ENCODE measurements around the gene THSD4.

THSD4 gene

DNA sequence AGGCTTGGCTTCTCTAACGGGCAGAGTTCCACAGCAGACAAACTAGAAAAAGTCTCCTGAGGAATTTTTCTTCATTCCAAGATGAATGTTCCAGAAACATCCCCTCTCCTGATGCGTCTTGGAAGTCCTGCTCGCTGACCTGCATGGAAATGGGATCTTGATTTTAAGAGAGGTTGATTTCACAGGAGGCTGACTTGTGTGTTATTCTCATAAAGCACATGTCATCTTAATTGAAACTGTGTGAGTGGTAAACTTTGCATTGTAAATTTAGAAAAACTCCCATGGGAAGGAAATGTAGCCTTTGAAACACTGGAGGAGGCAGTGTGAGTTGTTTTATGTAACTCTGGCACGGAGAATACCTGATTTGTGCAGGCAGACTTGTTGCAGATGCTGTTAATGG lies 357.3 kb downstream of the THSD4 start:
- DNase-seq: no peak

DNA sequence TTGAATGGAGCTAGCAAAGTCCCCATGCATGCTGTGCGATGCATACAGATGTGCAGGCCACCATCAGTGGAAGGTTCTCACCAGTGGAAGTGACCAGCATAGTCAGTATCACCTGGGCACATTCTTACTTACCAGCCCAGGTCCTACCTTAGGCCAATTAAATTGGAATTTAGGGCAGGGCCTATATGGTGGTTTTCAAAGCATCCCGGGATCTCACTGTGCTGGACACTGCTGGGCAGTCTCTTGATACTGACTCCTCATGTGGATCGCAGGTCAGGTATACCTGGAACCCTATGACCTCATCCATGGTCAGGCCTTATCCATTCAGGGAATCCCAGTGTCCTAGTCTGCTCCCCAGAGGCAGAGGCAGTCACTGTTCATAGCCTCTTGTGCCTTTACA lies 358.5 kb downstream of the THSD4 start:
- no peak for DNase-seq

DNA sequence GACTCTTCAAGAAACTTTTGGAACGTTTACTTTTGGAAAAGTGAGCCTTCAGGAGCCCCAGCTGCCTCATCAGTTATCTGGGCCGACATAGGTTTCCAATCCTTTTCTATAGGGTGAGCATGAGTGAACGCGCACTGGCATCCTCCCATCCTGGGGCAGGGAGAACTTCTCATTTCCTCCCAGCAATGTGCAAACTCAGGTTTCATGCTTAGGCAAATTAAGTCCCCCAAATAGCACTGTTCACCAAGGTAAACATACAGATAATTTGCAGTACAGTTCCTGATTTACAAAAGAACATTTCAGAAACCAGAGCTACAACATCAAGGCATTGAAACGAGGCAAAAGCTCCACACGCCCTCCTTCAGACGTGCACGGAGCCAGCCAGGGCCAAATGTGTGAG lies 361.6 kb downstream of the THSD4 start:
- no peak for DNase-seq

- no peak for DNase-seq
Observed at GRCh38 chr15:71480556-71480955, 365.3 kb downstream of the THSD4 start.

DNA sequence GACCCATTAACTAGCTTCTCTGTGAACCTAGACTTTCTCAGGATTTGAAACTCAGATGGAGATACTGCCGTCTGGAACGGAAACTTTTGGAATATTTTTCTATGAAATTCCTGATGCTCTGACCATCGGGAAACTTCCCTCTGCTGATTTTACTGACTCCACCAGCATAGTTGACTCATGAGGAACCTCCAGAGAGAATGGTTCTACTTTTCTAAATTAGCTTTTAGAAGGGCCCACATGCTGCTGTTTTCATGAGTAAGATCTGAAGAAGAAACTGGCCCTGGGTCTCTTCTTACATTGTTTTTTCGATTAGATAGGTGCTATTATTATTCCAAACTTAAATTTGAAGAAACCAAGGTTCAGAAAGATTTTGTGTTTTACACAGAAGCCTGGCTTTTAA lies 368.8 kb downstream of the THSD4 start:
- no peak for DNase-seq

- DNase-seq: no peak
Observed at GRCh38 chr15:71485094-71485693, 369.9 kb downstream of the THSD4 start.

DNA sequence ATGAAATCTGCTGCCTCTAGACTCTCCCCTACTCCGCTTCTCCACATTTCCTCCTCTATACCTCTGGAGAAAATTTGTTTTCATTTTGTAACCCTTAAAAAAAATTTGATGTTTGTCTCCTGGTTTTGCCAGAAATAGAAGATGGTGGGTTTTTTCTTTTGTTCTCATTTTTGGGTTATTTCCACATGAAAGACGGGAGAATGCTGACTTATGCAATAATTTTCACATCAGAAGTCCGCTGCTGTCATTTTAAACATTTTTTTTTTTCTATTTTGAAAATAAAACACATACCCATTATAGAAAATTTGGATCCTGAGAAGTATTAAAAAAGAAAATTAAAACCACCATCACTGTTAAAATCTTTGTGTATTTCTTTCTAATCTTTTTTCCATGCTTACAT lies 374.3 kb downstream of the THSD4 start:
- DNase-seq: no peak

GRCh38 chr15:71493526-71493925 lies 378.3 kb downstream of the THSD4 start:
- DNase-seq: no peak

DNA sequence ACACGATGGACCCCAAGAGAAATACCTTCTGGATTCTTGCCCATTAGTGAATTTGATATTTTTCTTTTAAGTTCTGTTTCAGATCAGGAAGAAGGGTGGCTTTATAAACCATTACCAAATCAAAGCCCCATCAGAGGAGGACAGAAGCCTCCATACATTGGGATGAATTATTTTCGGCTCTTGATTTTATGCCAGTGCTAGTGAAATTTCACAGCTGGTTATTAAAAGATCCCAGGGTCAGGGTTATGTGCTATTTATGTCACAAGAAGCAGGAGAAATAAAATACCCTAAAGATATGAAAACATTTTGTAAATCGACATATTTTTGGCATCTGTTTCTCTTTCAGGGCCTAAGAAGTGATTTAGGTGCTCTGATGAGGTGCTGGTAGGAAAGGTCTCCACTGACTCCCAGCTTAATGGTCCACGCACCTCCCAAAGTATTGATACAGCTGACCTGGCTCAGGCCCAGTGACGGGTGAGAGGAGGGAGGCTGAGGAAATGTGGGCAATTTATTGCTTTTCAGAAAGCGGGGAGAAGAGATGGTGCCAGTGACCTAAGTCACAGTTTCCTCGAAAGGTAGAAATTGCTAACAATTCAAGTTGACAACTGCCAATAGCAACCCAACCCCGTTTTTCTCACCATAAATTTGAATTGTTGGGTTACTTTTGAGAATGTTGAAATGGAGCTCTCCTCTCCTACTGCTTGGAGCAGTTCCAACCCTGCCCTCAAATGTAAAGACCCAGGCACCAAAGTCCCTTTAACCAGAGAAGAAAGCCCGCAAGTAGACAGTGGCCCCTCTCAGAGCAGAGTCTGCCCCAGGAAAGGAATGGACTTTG lies 379.5 kb downstream of the THSD4 start:
- DNase-seq: no peak

GRCh38 chr15:71495398-71495780 lies 380.1 kb downstream of the THSD4 start:
- DNase-seq: no peak

- no peak for DNase-seq
Observed at GRCh38 chr15:71496336-71496955, 381.2 kb downstream of the THSD4 start.

DNA sequence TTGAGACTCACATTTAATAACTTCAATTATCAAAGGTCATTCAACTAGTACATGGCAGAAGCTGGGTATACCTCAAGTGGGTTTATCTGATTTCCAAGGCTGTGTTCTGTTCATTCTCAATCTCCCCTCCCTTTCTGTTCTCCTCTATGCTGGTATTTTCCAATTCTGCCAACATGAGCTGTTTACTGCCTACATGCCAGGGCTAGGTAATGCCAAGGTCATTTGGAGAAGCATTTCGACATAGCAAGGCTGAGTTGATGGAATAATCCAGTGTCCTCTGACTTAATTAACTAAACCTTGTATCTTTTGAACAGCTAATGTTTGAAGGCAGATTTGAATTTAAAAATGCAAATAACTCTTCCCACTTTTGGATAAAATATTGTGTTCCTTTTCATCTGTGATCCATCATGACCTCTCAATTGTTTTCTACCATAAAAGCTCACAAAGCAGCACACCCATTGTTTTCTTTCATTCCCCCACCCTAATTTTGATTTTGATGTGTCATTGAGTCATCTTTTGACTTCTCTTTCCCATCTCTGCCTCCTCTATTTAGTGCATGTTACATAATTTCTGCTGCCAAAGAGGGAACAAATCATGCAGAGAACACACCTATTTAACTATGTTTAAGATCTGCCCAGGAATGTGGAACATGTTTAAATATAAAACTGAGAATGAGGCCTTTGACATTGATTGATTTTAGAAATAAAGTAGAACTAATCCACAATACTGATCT lies 386.2 kb downstream of the THSD4 start:
- DNase-seq: no peak

DNA sequence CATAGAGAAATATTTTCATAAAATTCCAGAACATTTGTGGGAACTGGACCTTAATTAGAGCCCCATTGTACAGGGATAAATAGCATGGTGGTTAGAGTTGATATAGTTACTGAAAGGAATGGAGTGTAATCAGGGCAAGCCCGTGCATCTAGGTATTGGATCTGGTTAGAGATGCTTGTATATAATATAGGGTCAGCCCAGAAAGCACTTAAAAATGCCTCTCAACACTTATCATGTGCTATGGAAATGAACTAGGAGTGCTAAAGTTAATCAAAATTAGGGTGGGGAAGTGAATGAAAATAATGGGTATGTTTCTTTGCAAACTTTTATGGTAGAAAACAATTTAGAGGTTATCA lies 386.8 kb downstream of the THSD4 start:
- no peak for DNase-seq

DNA sequence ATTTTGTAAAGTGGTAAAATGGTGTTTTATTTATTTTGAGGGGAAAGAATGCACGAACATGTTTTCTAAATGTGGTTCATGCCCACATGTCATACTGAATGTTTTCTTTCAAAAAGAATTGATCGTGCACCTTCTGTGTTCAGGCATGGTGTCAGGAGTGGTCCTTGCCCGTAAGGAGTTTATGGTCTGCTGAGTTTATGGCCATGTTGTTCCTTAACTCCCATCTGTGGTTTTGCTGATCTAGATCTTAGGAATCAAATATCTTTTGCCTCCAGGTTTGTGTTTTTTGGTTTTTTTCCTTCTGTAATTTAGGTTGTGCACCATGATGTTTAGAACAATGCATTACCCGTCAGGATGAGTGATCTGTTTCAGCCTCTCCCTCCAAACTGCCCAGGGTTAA lies 390.7 kb downstream of the THSD4 start:
- DNase-seq: no peak

DNA sequence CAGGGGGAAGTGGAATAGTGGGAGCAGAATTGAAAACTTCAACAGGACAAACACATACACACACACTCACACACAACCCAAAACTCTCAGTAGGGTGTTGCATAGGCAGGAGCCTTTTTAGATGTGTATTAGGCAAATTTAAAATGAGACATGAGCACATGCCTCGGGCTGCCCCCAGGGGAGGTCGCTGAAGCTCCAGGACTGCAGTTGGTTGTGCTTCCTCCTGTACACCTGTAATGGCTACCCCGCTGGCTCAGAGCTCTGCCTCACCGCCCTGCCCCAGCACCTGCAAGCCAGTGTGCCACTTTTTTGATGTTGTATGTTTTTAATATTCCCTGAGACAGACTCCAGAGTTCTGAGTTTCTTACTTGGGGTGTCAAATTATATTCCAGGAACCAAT lies 391.7 kb downstream of the THSD4 start:
- no peak for DNase-seq

- DNase-seq: no peak
Observed at GRCh38 chr15:71508081-71508682, 392.9 kb downstream of the THSD4 start.

- DNase-seq: no peak
Observed at GRCh38 chr15:71509139-71509538, 393.9 kb downstream of the THSD4 start.

DNA sequence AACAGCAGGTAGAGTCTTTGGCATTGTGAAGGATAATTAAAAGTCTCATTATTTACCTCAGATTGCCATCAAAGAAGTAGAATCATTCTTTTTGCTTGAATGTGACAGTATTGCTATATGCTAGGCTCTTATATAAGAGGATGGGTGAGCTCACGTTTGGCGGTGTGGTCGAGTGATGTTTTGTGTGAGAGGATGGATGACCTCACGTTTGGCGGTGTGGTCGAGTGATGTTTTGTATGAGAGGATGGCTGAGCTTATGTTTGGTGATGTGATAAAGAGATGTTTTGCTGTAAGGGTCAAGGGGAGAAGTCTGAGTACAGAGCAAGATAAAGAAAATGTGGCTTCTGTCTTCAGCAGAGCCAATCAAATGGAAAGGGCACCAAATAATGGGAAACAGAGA lies 395.5 kb downstream of the THSD4 start:
- no peak for DNase-seq

GRCh38 chr15:71511796-71512681 lies 396.8 kb downstream of the THSD4 start:
- no peak for DNase-seq

- DNase-seq: no peak
Observed at GRCh38 chr15:71512682-71513006, 397.4 kb downstream of the THSD4 start.

DNA sequence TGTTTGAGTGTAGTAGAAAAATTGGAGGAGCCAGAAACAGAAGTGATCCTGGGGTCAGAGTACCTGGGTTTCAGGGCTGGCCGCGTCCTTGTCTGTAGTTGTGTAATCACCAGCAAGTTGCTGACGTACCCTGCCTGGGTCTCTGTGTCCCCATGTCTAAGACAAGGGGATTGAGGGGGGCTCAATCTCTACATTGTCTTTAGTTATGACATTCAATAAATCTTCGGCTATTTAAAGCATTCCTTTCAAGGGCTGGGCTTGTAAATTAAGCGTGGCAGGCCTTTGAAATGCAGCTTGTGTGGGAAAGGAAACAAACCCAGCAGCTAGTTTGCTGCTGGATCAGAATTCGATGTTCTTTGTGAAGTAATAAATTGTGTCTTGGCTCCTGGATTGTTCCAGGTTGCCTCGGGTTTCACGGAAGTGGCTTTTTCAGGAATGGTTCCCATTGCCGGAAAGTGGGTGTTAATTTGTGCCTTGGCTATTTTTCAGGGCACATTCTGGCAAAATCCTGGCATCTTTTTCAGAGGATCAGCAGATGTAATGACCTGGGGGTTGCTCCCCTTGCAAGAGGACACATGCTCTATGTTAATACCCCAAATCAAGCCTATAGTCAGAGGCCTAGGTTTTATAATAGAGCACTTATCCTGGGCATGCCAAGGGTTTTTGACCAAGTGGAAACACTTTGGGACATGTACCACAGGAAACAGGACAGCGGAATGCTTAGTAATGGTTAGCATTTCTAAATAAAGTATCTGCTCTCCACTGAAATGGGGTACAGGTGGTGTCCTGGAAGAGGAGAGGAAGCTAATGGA lies 400.3 kb downstream of the THSD4 start:
- no peak for DNase-seq

- DNase-seq: no peak
Observed at GRCh38 chr15:71517751-71518150, 402.5 kb downstream of the THSD4 start.
